Osteoblast (primary cell): ENCODE data around the gene DECR2. TPM values are rescaled to one million over a fixed set of nuclear protein-coding genes. Genes with fewer than 3 reads are reported as not detected.
A peak's percentile ranks its signal among the peaks of the same experiment; 100 is the strongest.
"Not testable (repeated sequence)": the region's sequence is repeated elsewhere in the genome, so short reads cannot be mapped to it uniquely, and the experiment has no call there.

Experiments used
- DNase-seq: peaks from one replicate; pipeline ENCODE4 v3.0.0; 2011; ENCODE audit warnings: low spot score, mixed read lengths; ENCODE audit not compliant: insufficient read length; ENCODE audit errors: missing footprints
- H2AFZ ChIP-seq: 2 replicates; pipeline ENCODE4 v1.6.0; 2011; ENCODE audit warnings: mild to moderate bottlenecking, low read length
- H3K27ac ChIP-seq: 2 replicates; pipeline ENCODE4 v1.5.1; 2011; ENCODE audit warnings: mild to moderate bottlenecking, low read depth, low read length, moderate library complexity
- H3K27me3 ChIP-seq: 2 replicates; pipeline ENCODE4 v1.6.0; 2012; ENCODE audit warnings: mild to moderate bottlenecking, control low read depth, inconsistent platforms, low read length, moderate library complexity; ENCODE audit not compliant: insufficient read depth
- H3K36me3 ChIP-seq: 2 replicates; pipeline ENCODE4 v1.5.1; 2011; ENCODE audit warnings: mild to moderate bottlenecking, low read length, control low read depth, moderate library complexity; ENCODE audit not compliant: insufficient read depth
- H3K4me1 ChIP-seq: 2 replicates; pipeline ENCODE4 v1.5.1; 2011; ENCODE audit warnings: mild to moderate bottlenecking, low read length, control low read depth, moderate library complexity; ENCODE audit not compliant: insufficient read depth
- H3K4me2 ChIP-seq: 2 replicates; pipeline ENCODE4 v1.6.0; 2011; ENCODE audit warnings: mild to moderate bottlenecking, low read length; ENCODE audit not compliant: insufficient read depth
- H3K4me3 ChIP-seq: fragments of 200-600 bp; sonication (generic); 3 replicates; pipeline ENCODE4 v1.5.1; 2012; ENCODE audit warnings: mild to moderate bottlenecking, low read length, inconsistent platforms; ENCODE audit not compliant: insufficient read depth
- H3K79me2 ChIP-seq: 2 replicates; pipeline ENCODE4 v1.6.0; 2012; ENCODE audit warnings: mild to moderate bottlenecking, low read length, control low read depth, inconsistent platforms; ENCODE audit not compliant: insufficient read depth
- H3K9me3 ChIP-seq: 2 replicates; pipeline ENCODE4 v1.5.1; 2011; ENCODE audit warnings: low read depth, low read length, control low read depth
- H4K20me1 ChIP-seq: 2 replicates; pipeline ENCODE4 v1.6.0; 2012; ENCODE audit warnings: mild to moderate bottlenecking, low read length, control low read depth; ENCODE audit not compliant: insufficient read depth
- CTCF ChIP-seq: IDR thresholded peaks from 2 replicates; pipeline ENCODE4 v1.5.1; 2011; ENCODE audit warnings: mild to moderate bottlenecking, low read depth, low read length, moderate library complexity; ENCODE audit errors: extremely low read depth
- total RNA-seq: library from RNA; depleted of rRNA; stranded (reverse); fragments of >200 nt; gene quantifications from 2 replicates; pipeline ENCODE4 v1.2.3, GENCODE V29; 2012

Gene DECR2
- total RNA-seq, 1 donor = 18.1 TPM

- no peak overlapping the region for H2AFZ ChIP-seq
- TF ChIP-seq CTCF = no peak
- H3K27ac ChIP-seq = no peak overlapping the region
- H3K9me3 ChIP-seq = no peaks in the 10 kb centered on the region
- H3K27me3 ChIP-seq = no peaks in the 10 kb centered on the region
- H3K4me3 ChIP-seq = no peak overlapping the region
- H3K4me2 ChIP-seq = no peak overlapping the region
- H3K4me1 ChIP-seq = no peaks in the 10 kb centered on the region
- no peak for DNase-seq
- peaks cover 16% of the 10 kb centered on the region for H3K36me3 ChIP-seq
- H3K79me2 ChIP-seq = no peaks in the 10 kb centered on the region
- no peaks in the 10 kb centered on the region for H4K20me1 ChIP-seq
Observed at GRCh38 chr16:410516-411178, 9.0 kb downstream of the DECR2 start.

GRCh38 chr16:411576-412265, 10.0 kb downstream of the DECR2 start:
- Histone ChIP-seq H4K20me1 (no peaks in the 10 kb centered on the region), H3K4me1 (no peaks in the 10 kb centered on the region), H2AFZ (no peak overlapping the region), H3K79me2 (no peaks in the 10 kb centered on the region), H3K27ac (no peak overlapping the region), H3K4me2 (no peak overlapping the region), H3K36me3 (peaks cover 16% of the 10 kb centered on the region), H3K9me3 (no peaks in the 10 kb centered on the region), H3K4me3 (no peak overlapping the region), H3K27me3 (no peaks in the 10 kb centered on the region)
- peak; percentile 61 for DNase-seq
- TF ChIP-seq CTCF = no peak

- H3K27ac ChIP-seq = no peak overlapping the region
Observed at GRCh38 chr16:414395-415169, 12.9 kb downstream of the DECR2 start.

GRCh38 chr16:415170-415498, 13.4 kb downstream of the DECR2 start:
- not testable (repeated sequence) for H3K79me2 ChIP-seq, H4K20me1 ChIP-seq, H3K36me3 ChIP-seq, H3K4me3 ChIP-seq, H3K4me2 ChIP-seq, H3K9me3 ChIP-seq, DNase-seq, H3K27ac ChIP-seq, H2AFZ ChIP-seq, H3K27me3 ChIP-seq, H3K4me1 ChIP-seq

More at GRCh38 chr16:414395-415169, 12.9 kb downstream of the DECR2 start:
- Histone ChIP-seq H3K4me2 (no peak overlapping the region), H3K4me1 (no peaks in the 10 kb centered on the region), H3K9me3 (no peaks in the 10 kb centered on the region), H2AFZ (no peak overlapping the region), H3K36me3 (peaks cover 11% of the 10 kb centered on the region), H3K27me3 (no peaks in the 10 kb centered on the region), H3K4me3 (no peak overlapping the region), H4K20me1 (no peaks in the 10 kb centered on the region), H3K79me2 (no peaks in the 10 kb centered on the region)
- TF ChIP-seq CTCF = no peak
- peak; percentile 75 for DNase-seq

GRCh38 chr16:422179-422578, 20.5 kb downstream of the DECR2 start:
- DNase-seq, H4K20me1 ChIP-seq, H3K9me3 ChIP-seq, H3K36me3 ChIP-seq, H3K27me3 ChIP-seq, H3K4me3 ChIP-seq, H3K4me2 ChIP-seq, H2AFZ ChIP-seq, H3K27ac ChIP-seq: not testable (repeated sequence)
- Histone ChIP-seq H3K4me1 (peaks cover 26% of the 10 kb centered on the region), H3K79me2 (peaks cover 11% of the 10 kb centered on the region)
